OCI-LY1 (cell line): ENCODE results near the gene MLLT3.
A peak's percentile ranks its signal among the peaks of the same experiment; 100 is the strongest.

Experiments used
- H2AFZ ChIP-seq: fragments of 200-600 bp; sonication (generic), shearing (Covaris generic); 2 replicates; pipeline ENCODE4 v1.6.0; 2014; ENCODE audit warnings: antibody characterized with exemption, mild to moderate bottlenecking, low read length
- H3F3A ChIP-seq: fragments of 200-600 bp; sonication (generic), shearing (Covaris generic); 2 replicates; pipeline ENCODE4 v1.6.0; 2014; ENCODE audit warnings: mild to moderate bottlenecking, antibody characterized with exemption, low read length, moderate library complexity; ENCODE audit not compliant: insufficient read depth
- H3K27ac ChIP-seq: fragments of 200-600 bp; sonication (generic); 2 replicates; pipeline ENCODE4 v1.5.1; 2014; ENCODE audit warnings: low read length, mixed run types, mild to moderate bottlenecking, low read depth; ENCODE audit not compliant: poor library complexity, severe bottlenecking
- H3K27me3 ChIP-seq: fragments of 200-600 bp; sonication (generic); 2 replicates; pipeline ENCODE4 v1.6.0; 2014; ENCODE audit warnings: antibody characterized with exemption, mild to moderate bottlenecking, low read length, moderate library complexity; ENCODE audit not compliant: insufficient read depth
- H3K36me3 ChIP-seq: fragments of 200-600 bp; sonication (generic); 2 replicates; pipeline ENCODE4 v1.6.1; 2014; ENCODE audit warnings: mild to moderate bottlenecking, antibody characterized with exemption, low read length, moderate library complexity, mixed read lengths; ENCODE audit not compliant: insufficient read depth
- H3K4me1 ChIP-seq: fragments of 200-600 bp; sonication (generic); 2 replicates; pipeline ENCODE4 v1.5.1; 2014; ENCODE audit warnings: mild to moderate bottlenecking, low read length, moderate library complexity; ENCODE audit not compliant: insufficient read depth, severe bottlenecking
- H3K4me2 ChIP-seq: fragments of 200-600 bp; sonication (generic), shearing (Covaris generic); 2 replicates; pipeline ENCODE4 v1.6.1; 2014; ENCODE audit warnings: low read length
- H3K4me3 ChIP-seq: fragments of 200-600 bp; sonication (generic); 2 replicates; pipeline ENCODE4 v1.5.1; 2014; ENCODE audit warnings: low read length, low read depth, mild to moderate bottlenecking, mixed read lengths; ENCODE audit not compliant: poor library complexity, severe bottlenecking
- H3K79me2 ChIP-seq: fragments of 200-600 bp; shearing (Covaris generic); 2 replicates; pipeline ENCODE4 v1.6.1; 2016; ENCODE audit warnings: mixed run types, low read length, mixed read lengths; ENCODE audit not compliant: insufficient read depth
- H3K9ac ChIP-seq: fragments of 200-600 bp; sonication (generic), shearing (Covaris generic); 2 replicates; pipeline ENCODE4 v1.6.1; 2014; ENCODE audit warnings: mild to moderate bottlenecking, low read length, mixed read lengths
- H3K9me2 ChIP-seq: fragments of 200-600 bp; sonication (generic), shearing (Covaris generic); 2 replicates; pipeline ENCODE4 v1.6.1; 2014; ENCODE audit warnings: low read depth, mild to moderate bottlenecking, low read length, mixed read lengths
- H3K9me3 ChIP-seq: fragments of 200-600 bp; shearing (Covaris generic); 2 replicates; pipeline ENCODE4 v1.6.1; 2014; ENCODE audit warnings: low read length, mixed read lengths
- H4K20me1 ChIP-seq: fragments of 200-600 bp; sonication (generic), shearing (Covaris generic); 2 replicates; pipeline ENCODE4 v1.6.0; 2016; ENCODE audit warnings: mild to moderate bottlenecking, low read length; ENCODE audit not compliant: insufficient read depth
- CTCF ChIP-seq: fragments of 200-600 bp; sonication (generic), shearing (Covaris generic); IDR thresholded peaks from 2 replicates; pipeline ENCODE4 v1.5.1; 2017; ENCODE audit warnings: mild to moderate bottlenecking, antibody characterized with exemption, low read length, moderate library complexity, mixed read lengths
- EZH2 ChIP-seq: fragments of 200-600 bp; sonication (generic), shearing (Covaris generic); IDR thresholded peaks from 2 replicates; pipeline ENCODE4 v1.8.0; 2017; ENCODE audit warnings: borderline replicate concordance, mixed run types, mild to moderate bottlenecking, antibody characterized with exemption, low read length, moderate library complexity, mixed read lengths

Gene MLLT3

GRCh38 chr9:20611691-20612287 is 10.5 kb downstream of the MLLT3 start:
- H3K4me2 ChIP-seq: no peak overlapping the region
- no peak overlapping the region for H3K9ac ChIP-seq
- no peaks in the 10 kb centered on the region for H3K9me3 ChIP-seq
- no peak overlapping the region for H2AFZ ChIP-seq
- TF ChIP-seq EZH2 (no peak), CTCF (peak; percentile 28; the same call in 1 of the 2 replicates)
- no peaks in the 10 kb centered on the region for H3K9me2 ChIP-seq
- H3K27me3 ChIP-seq: no peaks in the 10 kb centered on the region
- H4K20me1 ChIP-seq: peaks cover 11% of the 10 kb centered on the region; the same call in 1 of the 2 replicates
- H3F3A ChIP-seq: no peaks in the 10 kb centered on the region
- H3K79me2 ChIP-seq: no peaks in the 10 kb centered on the region
- H3K4me1 ChIP-seq: no peaks in the 10 kb centered on the region
- no peaks in the 10 kb centered on the region for H3K36me3 ChIP-seq
- H3K4me3 ChIP-seq: no peak overlapping the region
- H3K27ac ChIP-seq: no peak overlapping the region

- Histone ChIP-seq H3K9me3 (no peaks in the 10 kb centered on the region), H3K4me2 (no peak overlapping the region), H3K4me3 (no peak overlapping the region), H3K36me3 (no peaks in the 10 kb centered on the region), H3K9ac (no peak overlapping the region), H3K79me2 (no peaks in the 10 kb centered on the region), H3K4me1 (no peaks in the 10 kb centered on the region), H3K9me2 (no peaks in the 10 kb centered on the region), H3K27me3 (no peaks in the 10 kb centered on the region), H2AFZ (no peak overlapping the region), H4K20me1 (peaks cover 11% of the 10 kb centered on the region; the same call in 1 of the 2 replicates), H3F3A (no peaks in the 10 kb centered on the region), H3K27ac (no peak overlapping the region)
- TF ChIP-seq CTCF: no peak
Observed at GRCh38 chr9:20610591-20610990, 11.7 kb downstream of the MLLT3 start.

GRCh38 chr9:20608582-20608981 is 13.7 kb downstream of the MLLT3 start:
- Histone ChIP-seq H4K20me1 (peaks cover 11% of the 10 kb centered on the region; the same call in 1 of the 2 replicates), H3K4me2 (no peak overlapping the region), H3K9ac (no peak overlapping the region), H3K4me1 (no peaks in the 10 kb centered on the region), H3K36me3 (no peaks in the 10 kb centered on the region), H3K27ac (no peak overlapping the region), H3F3A (no peaks in the 10 kb centered on the region), H3K79me2 (no peaks in the 10 kb centered on the region), H3K9me3 (no peaks in the 10 kb centered on the region), H3K27me3 (no peaks in the 10 kb centered on the region), H2AFZ (no peak overlapping the region), H3K9me2 (no peaks in the 10 kb centered on the region), H3K4me3 (no peak overlapping the region)
- TF ChIP-seq EZH2: no peak
- no peak for TF ChIP-seq CTCF
